ENCODE results near the gene DPYD. TPM values are rescaled to one million over a fixed set of nuclear protein-coding genes. Genes with fewer than 3 reads are reported as not detected.

DPYD gene
- total and polyA plus RNA-seq, 4 donors: 3.7 to 25.5 (median 10.6) TPM

DNA sequence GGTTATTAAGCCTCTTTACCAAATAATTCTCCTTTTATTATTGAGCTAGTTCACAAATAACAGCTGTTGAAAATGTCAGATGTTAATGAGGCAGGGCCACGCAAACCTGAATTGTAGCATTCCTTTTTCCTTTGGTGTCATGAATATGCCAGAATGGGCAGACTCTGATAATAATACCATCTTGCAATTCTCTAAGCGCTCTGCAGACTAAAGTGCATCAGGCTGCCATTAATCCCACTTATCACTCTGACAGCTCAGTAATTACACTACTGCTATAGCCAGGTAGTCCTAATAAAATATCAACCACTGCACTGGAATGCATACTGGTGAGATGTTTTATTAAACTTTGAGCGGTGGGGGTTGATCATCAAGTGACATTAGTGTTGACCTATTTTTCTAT, 177.7 kb downstream of the DPYD start:
- WGBS (ENCODE audit: insufficient coverage): 60% methylated on average over 1 of the region's 3 CpGs
- Histone ChIP-seq H3K27ac (ENCODE audit: low read depth, low read length) (no peak overlapping the region), H3K27me3 (ENCODE audit: control insufficient read depth, insufficient read depth, low read length) (no peaks in the 10 kb centered on the region), H3K36me3 (ENCODE audit: control insufficient read depth, insufficient read depth, low read length) (no peaks in the 10 kb centered on the region), H3K4me1 (ENCODE audit: control insufficient read depth, insufficient read depth, low read length) (no peaks in the 10 kb centered on the region), H3K4me3 (ENCODE audit: low read depth, low read length) (no peak overlapping the region), H3K9me3 (ENCODE audit: control insufficient read depth, insufficient read depth, low read length) (no peaks in the 10 kb centered on the region)
- peak in 1 of 6 donors; percentile 85 for DNase-seq (ENCODE audit: low read depth in 4 of 6, low spot score in 6 of 6)

DNA sequence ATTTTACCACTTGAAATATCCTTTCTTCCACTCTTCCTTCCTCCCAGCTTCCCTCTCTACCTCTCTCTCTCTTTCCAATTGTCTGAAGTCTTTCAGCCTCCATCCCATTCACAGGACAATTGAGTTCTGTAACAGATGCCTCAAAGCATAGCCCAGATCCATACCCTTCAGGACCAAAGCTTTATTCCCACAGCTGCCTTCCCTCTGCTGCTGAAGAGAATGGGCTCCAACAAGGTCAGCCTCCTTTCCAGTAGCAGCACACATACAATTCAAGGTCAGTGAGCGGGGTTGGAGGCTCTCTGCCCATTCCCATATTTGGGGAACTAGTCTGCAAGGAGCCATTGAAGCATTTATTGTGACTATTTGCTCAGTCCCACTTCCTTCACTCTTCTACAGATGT, 179.9 kb downstream of the DPYD start:
- no peaks in the 10 kb centered on the region for H3K27me3 ChIP-seq (ENCODE audit: control insufficient read depth, insufficient read depth, low read length)

DNA sequence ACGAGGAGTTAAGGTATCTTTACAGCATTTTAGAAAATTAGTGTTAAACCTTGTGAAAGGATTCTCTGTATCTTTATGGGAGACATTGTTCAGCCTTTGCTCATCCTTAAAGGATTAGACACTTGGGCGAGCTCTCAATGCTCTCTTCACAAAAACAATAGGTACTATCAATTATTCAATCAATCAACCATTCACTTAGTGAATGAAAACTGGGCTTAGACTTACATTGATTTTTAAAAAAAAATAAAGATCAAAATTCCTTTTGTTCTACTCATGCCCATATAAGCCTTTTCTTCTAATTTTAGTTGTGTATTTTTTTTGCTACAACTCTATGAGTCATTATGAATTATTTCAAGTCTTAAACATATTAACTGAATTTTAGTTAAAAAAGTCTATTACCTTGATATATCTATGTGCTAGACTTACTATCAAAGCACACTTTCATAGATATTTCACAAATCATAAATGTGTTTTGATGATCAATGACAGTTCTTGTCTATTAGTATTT, 181.2 kb downstream of the DPYD start:
- Histone ChIP-seq H3K9me3 (ENCODE audit: control insufficient read depth, insufficient read depth, low read length) (no peaks in the 10 kb centered on the region), H3K27ac (ENCODE audit: low read depth, low read length) (no peak overlapping the region), H3K4me1 (ENCODE audit: control insufficient read depth, insufficient read depth, low read length) (no peaks in the 10 kb centered on the region), H3K36me3 (ENCODE audit: control insufficient read depth, insufficient read depth, low read length) (no peaks in the 10 kb centered on the region), H3K4me3 (ENCODE audit: low read depth, low read length) (no peak overlapping the region), H3K27me3 (ENCODE audit: control insufficient read depth, insufficient read depth, low read length) (no peaks in the 10 kb centered on the region)
- WGBS (ENCODE audit: insufficient coverage): no CpG with 5 or more reads among the region's 2 CpGs
- no peak for DNase-seq (ENCODE audit: low read depth in 4 of 6, low spot score in 6 of 6)

More for the DNA sequence above, 179.9 kb downstream of the DPYD start:
- H3K4me1 ChIP-seq (ENCODE audit: control insufficient read depth, insufficient read depth, low read length): no peaks in the 10 kb centered on the region
- WGBS (ENCODE audit: insufficient coverage): 62% methylated on average over 1 of the region's 1 CpG
- H3K27ac ChIP-seq (ENCODE audit: low read depth, low read length): no peak overlapping the region
- H3K36me3 ChIP-seq (ENCODE audit: control insufficient read depth, insufficient read depth, low read length): no peaks in the 10 kb centered on the region
- H3K9me3 ChIP-seq (ENCODE audit: control insufficient read depth, insufficient read depth, low read length): no peaks in the 10 kb centered on the region
- H3K4me3 ChIP-seq (ENCODE audit: low read depth, low read length): no peak overlapping the region
- no peak for DNase-seq (ENCODE audit: low read depth in 4 of 6, low spot score in 6 of 6)

DNA sequence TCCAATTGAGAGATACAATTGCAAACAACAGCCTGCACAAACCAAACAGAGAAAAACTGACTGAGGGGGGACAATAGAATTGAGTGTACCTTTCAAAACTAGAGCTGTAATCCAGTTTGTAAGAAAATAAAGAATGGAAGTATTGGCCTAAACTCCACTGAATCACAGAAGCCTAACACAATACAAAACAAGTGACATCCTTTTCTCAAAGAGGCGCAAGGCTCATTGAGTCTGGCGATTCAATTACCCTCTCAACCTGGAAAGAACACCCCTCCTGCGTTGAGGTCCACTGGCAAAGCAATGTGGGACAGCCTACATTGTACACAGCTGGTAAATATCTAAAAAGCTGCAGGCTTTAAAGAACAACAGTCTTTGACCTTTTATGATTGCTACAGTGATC, 182.6 kb downstream of the DPYD start:
- Histone ChIP-seq H3K27me3 (ENCODE audit: control insufficient read depth, insufficient read depth, low read length) (no peaks in the 10 kb centered on the region), H3K4me1 (ENCODE audit: control insufficient read depth, insufficient read depth, low read length) (no peaks in the 10 kb centered on the region), H3K4me3 (ENCODE audit: low read depth, low read length) (no peak overlapping the region), H3K27ac (ENCODE audit: low read depth, low read length) (no peak overlapping the region), H3K9me3 (ENCODE audit: control insufficient read depth, insufficient read depth, low read length) (no peaks in the 10 kb centered on the region), H3K36me3 (ENCODE audit: control insufficient read depth, insufficient read depth, low read length) (no peaks in the 10 kb centered on the region)
- 23% methylated on average over 3 of the region's 3 CpGs for WGBS (ENCODE audit: insufficient coverage)
- peak in 1 of 6 donors; percentile 17 for DNase-seq (ENCODE audit: low read depth in 4 of 6, low spot score in 6 of 6)

DNA sequence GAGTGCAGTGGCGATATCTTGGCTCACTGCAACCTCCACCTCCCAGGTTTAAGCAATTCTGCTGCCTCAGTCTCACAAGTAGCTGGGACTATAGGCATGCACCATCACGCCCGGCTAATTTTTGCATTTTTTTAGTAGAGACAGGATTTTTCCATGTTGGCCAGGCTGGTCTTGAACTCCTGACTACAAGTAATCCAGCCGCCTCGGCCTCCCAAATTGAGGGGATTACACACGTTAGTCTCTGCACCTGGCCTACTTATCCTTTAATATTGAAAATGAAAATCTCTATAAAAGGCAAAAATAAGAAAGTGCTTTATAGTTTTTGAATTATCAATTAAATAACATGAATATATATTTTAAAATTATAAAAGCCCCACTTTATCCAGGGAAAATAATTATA, 190.6 kb downstream of the DPYD start:
- Histone ChIP-seq H3K27me3 (ENCODE audit: control insufficient read depth, insufficient read depth, low read length) (no peaks in the 10 kb centered on the region), H3K9me3 (ENCODE audit: control insufficient read depth, insufficient read depth, low read length) (no peaks in the 10 kb centered on the region), H3K36me3 (ENCODE audit: control insufficient read depth, insufficient read depth, low read length) (no peaks in the 10 kb centered on the region), H3K4me1 (ENCODE audit: control insufficient read depth, insufficient read depth, low read length) (no peaks in the 10 kb centered on the region), H3K27ac (ENCODE audit: low read depth, low read length) (no peak overlapping the region), H3K4me3 (ENCODE audit: low read depth, low read length) (no peak overlapping the region)
- DNase-seq (ENCODE audit: low read depth in 4 of 6, low spot score in 6 of 6): no peak
- 92% methylated on average over 2 of the region's 6 CpGs for WGBS (ENCODE audit: insufficient coverage)

DNA sequence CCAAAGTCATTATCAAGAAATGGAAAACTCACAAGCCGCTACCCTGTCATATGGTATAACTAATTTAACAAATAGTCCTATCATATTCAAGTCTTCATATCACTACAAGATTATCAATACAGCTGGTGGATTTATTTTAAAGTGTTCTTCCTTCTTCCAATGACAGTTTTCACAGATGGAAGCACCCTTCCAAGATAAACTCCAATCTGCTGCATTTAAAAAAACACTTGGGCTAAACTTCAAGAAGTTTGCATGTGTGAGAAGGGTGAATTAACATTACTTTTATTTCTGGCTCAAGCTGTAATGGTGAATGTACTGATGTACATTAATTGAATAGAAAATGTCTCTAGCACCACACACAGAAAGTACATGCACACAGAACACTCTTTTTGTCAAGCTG, 192.4 kb downstream of the DPYD start:
- Histone ChIP-seq H3K9me3 (ENCODE audit: control insufficient read depth, insufficient read depth, low read length) (no peaks in the 10 kb centered on the region), H3K4me3 (ENCODE audit: low read depth, low read length) (no peak overlapping the region), H3K4me1 (ENCODE audit: control insufficient read depth, insufficient read depth, low read length) (no peaks in the 10 kb centered on the region), H3K27me3 (ENCODE audit: control insufficient read depth, insufficient read depth, low read length) (no peaks in the 10 kb centered on the region), H3K27ac (ENCODE audit: low read depth, low read length) (no peak overlapping the region), H3K36me3 (ENCODE audit: control insufficient read depth, insufficient read depth, low read length) (no peaks in the 10 kb centered on the region)
- no CpG with 5 or more reads among the region's 1 CpG for WGBS (ENCODE audit: insufficient coverage)
- peak in 1 of 6 donors; percentile 85 for DNase-seq (ENCODE audit: low read depth in 4 of 6, low spot score in 6 of 6)

DNA sequence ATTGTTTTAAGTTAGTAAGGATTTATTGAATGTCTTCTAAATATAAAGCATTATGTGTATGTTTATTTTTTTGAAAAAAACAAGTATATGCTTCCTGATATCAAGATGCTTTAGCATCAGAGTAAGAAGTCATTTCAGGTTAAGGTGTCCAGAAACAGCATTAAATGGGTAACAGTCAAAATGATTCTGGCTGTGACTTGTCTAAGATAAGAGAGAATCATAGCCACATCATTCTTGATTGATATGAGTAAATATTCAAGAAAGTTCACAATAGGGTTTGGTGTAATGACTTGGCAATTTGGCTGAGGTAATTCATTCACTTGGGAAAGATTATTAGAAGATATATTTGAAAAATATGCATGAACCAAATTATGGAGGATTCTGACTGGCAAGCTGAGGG, 193.8 kb downstream of the DPYD start:
- DNase-seq (ENCODE audit: low read depth in 4 of 6, low spot score in 6 of 6): no peak
- Histone ChIP-seq H3K9me3 (ENCODE audit: control insufficient read depth, insufficient read depth, low read length) (no peaks in the 10 kb centered on the region), H3K4me1 (ENCODE audit: control insufficient read depth, insufficient read depth, low read length) (no peaks in the 10 kb centered on the region), H3K36me3 (ENCODE audit: control insufficient read depth, insufficient read depth, low read length) (no peaks in the 10 kb centered on the region), H3K27me3 (ENCODE audit: control insufficient read depth, insufficient read depth, low read length) (no peaks in the 10 kb centered on the region), H3K27ac (ENCODE audit: low read depth, low read length) (no peak overlapping the region), H3K4me3 (ENCODE audit: low read depth, low read length) (no peak overlapping the region)

DNA sequence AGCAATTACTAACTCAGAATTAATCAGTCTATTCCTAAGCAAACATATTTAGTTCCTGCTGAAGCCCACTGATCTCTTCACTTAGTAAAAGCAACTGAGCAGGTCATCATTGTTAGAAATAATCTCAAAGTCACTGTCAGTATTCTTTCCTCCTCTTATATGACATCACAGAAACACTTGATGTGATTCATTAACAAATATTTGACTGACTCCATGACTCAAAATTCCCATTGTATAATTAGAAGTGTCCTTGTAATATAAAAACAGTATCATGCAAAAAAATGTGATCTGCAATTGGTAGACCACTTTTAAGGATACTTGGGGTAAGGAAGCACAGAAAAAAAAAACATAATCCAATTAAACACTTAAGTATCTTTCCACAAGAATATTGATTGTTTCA, 194.4 kb downstream of the DPYD start:
- Histone ChIP-seq H3K4me1 (ENCODE audit: control insufficient read depth, insufficient read depth, low read length) (no peaks in the 10 kb centered on the region), H3K4me3 (ENCODE audit: low read depth, low read length) (no peak overlapping the region), H3K9me3 (ENCODE audit: control insufficient read depth, insufficient read depth, low read length) (no peaks in the 10 kb centered on the region), H3K27me3 (ENCODE audit: control insufficient read depth, insufficient read depth, low read length) (no peaks in the 10 kb centered on the region), H3K36me3 (ENCODE audit: control insufficient read depth, insufficient read depth, low read length) (no peaks in the 10 kb centered on the region), H3K27ac (ENCODE audit: low read depth, low read length) (no peak overlapping the region)
- no peak for DNase-seq (ENCODE audit: low read depth in 4 of 6, low spot score in 6 of 6)

DNA sequence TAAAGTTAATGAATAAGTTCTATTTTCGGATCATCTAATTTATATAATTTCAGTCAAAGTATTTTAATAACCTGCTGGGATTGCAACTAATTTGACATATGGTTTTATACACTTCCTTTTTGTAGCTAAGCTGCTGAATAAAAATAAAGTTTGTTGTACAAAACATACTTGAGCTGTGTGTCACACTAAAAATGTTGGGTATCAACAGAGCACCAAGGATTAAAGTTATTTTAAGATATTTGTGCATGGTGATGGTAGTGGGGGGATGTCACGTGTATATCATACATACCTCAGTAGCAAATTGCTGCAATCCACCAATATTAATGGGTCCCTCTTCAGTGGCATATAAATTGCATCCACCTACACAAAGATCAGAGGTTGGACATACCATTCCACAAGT, 199.6 kb downstream of the DPYD start:
- Histone ChIP-seq H3K27ac (ENCODE audit: low read depth, low read length) (no peak overlapping the region), H3K4me3 (ENCODE audit: low read depth, low read length) (no peak overlapping the region), H3K9me3 (ENCODE audit: control insufficient read depth, insufficient read depth, low read length) (no peaks in the 10 kb centered on the region), H3K4me1 (ENCODE audit: control insufficient read depth, insufficient read depth, low read length) (no peaks in the 10 kb centered on the region), H3K36me3 (ENCODE audit: control insufficient read depth, insufficient read depth, low read length) (no peaks in the 10 kb centered on the region), H3K27me3 (ENCODE audit: control insufficient read depth, insufficient read depth, low read length) (no peaks in the 10 kb centered on the region)
- WGBS (ENCODE audit: insufficient coverage): no CpG with 5 or more reads among the region's 2 CpGs
- DNase-seq (ENCODE audit: low read depth in 4 of 6, low spot score in 6 of 6): no peak

DNA sequence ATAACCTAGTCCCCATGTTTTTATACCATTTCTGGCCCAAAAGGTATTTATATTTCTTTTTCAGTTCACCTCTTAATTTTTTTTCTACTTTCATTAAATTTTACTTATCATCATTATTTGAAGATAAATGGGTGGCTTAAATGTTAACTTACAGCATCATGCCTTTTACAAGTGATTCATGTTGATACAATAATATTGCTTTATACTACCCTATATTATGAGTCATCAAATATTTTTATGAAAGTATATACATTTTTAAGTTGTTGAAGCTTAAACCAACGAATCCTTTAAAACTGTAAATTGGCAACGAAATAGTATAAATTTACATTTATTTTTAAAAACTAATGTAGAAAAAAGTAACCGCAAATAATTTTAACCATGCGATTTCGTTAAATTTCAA, 207.9 kb downstream of the DPYD start:
- no peaks in the 10 kb centered on the region for H3K36me3 ChIP-seq (ENCODE audit: control insufficient read depth, insufficient read depth, low read length)
- H3K4me3 ChIP-seq (ENCODE audit: low read depth, low read length): no peak overlapping the region
- no peaks in the 10 kb centered on the region for H3K9me3 ChIP-seq (ENCODE audit: control insufficient read depth, insufficient read depth, low read length)
- H3K27ac ChIP-seq (ENCODE audit: low read depth, low read length): no peak overlapping the region
- WGBS (ENCODE audit: insufficient coverage): no CpG with 5 or more reads among the region's 5 CpGs
- H3K4me1 ChIP-seq (ENCODE audit: control insufficient read depth, insufficient read depth, low read length): no peaks in the 10 kb centered on the region
- no peak for DNase-seq (ENCODE audit: low read depth in 4 of 6, low spot score in 6 of 6)
- H3K27me3 ChIP-seq (ENCODE audit: control insufficient read depth, insufficient read depth, low read length): no peaks in the 10 kb centered on the region
